Measurements from ENCODE around the gene EPB41L4B.
"Not testable (repeated sequence)": the region's sequence is repeated elsewhere in the genome, so short reads cannot be mapped to it uniquely, and the experiment has no call there.

Gene EPB41L4B

GRCh38 chr9:109301012-109301411 lies 19.8 kb downstream of the EPB41L4B start:
- in situ Hi-C loops (cut with MboI; ENCODE audit: low sequenced_read_pairs): no loop called here

GRCh38 chr9:109299891-109300290 lies 21.0 kb downstream of the EPB41L4B start:
- in situ Hi-C loops (cut with MboI; ENCODE audit: low sequenced_read_pairs): no loop called here

DNA sequence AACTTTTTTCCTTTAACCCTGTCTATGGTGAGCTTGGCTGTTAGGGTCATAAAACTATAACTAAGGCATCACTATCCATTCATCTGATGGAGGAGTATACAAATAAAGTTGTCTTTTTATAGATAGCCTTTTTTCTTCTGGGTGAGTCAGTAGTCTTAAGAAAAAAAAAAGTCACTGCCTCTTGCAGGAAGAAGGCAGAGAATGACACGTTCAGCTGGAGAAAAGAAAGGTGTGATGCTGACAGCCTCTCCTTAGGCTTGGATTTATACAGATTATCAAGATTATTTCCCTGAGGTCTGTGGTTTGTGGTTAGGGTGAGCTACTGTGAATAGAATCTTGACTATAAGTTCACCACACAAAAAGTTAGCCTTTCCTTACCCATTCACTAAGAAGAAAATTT lies 23.0 kb downstream of the EPB41L4B start:
- in situ Hi-C loops (cut with MboI; ENCODE audit: low sequenced_read_pairs): no loop called here

DNA sequence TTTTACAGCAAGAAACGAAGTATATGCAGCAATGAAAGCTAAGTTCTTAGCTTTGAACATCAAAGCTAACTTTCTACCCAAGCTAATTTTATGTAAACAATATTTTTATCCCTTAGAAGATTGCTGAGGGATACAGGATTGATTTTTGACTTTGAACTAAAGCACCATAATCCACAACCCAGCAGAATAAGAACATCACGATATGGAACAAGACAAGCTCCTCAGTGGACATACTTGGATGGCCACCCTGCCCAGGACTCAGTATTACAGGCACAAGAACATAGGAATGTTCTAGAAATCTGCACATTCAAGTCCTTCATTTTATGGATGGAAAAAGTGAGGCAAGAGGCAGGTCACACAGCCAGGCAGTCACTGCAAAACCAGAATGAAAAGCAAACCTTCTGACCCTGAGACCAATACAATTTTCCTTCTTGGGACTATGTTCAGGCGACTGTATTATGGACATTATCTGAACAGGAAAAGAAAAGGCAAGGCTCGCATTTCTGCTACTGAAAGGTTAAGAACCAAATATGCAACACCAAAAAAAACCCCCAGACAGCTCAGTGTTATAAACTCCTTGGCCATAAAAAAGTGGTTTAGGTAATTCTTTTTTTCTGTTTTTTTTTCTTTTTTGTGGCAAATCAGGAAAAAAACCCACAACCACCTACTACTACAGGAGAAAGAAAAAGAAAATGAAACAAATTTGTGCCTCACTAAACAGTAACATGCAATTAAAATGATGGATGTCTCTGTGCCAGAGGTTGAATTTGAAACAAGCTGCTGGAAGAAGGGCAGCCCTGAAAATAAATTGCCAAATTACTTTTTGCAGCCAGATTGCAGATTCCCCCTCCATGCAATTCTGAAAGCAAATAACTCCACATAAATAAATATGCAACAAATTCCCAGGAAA lies 25.4 kb downstream of the EPB41L4B start:
- in situ Hi-C loops (cut with MboI; ENCODE audit: low sequenced_read_pairs): no loop called here

DNA sequence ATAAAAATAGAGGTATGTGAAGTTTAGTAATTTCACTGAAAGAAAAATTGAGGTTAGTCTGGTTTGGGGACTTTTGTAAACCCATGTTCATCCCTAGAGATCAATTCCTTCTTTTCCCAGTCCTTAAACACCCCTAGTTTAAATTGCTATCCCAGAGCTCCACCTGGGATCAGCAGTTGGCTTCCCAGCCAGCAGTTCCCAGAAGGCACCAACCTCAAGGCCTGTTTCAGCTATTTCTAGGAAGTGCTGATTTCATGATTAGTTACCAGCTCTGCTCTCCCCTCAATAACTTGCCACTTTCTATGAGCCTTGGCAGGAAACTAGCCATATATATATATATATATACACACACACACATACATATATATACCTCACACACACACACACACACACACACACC lies 30.5 kb downstream of the EPB41L4B start:
- in situ Hi-C loops (cut with MboI; ENCODE audit: low sequenced_read_pairs): no loop called here

DNA sequence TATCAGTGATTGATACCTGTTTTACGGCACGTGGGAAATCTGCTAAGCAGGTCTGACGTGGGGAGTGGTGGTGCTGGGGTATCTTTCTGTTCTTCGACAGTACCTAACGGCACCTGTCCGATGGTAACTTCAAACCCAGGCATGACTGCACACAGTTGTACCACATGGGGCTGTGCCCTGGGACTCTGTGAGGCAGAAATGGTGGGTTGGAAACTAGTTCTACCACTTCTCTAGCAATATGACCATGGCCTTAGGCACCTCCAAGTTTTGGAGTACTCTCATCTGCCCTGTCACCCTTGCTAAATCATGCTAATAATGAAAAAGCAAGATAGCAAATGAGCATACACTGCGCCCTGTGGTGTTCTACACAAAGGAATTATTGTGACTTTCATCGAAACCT lies 30.9 kb downstream of the EPB41L4B start:
- in situ Hi-C loops (cut with MboI; ENCODE audit: low sequenced_read_pairs): no loop called here

DNA sequence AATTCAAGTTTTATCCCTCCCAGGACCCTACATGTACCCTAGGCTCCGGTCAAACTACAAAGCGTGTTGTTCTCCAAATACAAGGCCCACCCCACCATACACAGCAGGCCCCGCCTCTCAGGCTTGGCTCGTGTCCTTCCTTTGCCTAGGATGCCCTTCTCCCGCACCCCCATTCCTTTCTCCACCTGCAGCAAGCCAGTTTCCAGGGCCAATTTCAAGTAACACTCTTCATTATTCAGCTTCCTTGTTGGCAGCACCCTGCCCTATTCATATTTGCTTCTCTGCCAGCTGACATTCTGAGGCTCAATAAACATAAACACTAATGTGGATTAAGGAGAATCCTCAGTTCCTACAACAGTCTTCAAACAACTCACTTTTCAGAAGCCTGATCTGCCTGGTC lies 31.7 kb downstream of the EPB41L4B start:
- in situ Hi-C loops (cut with MboI; ENCODE audit: low sequenced_read_pairs): no loop called here

DNA sequence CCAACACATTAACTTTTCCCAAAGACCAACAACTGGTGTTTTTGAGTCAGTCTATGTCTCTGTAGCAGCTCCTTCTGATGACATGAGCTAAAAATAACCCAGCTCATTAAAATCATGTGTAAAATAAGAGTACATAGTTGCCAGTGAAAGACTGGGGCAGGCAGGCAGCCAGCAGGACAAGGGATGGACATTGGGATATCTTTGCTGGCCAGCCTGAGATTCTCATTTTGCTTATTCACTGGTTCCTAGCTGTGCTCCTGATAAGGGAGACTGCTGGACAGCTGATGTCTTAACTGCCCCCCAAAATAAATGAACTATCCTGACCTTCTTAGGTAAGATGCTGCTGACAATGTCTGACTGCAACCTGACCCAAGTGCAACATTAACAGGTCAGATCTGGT lies 33.9 kb downstream of the EPB41L4B start:
- in situ Hi-C loops (cut with MboI; ENCODE audit: low sequenced_read_pairs): no loop called here

DNA sequence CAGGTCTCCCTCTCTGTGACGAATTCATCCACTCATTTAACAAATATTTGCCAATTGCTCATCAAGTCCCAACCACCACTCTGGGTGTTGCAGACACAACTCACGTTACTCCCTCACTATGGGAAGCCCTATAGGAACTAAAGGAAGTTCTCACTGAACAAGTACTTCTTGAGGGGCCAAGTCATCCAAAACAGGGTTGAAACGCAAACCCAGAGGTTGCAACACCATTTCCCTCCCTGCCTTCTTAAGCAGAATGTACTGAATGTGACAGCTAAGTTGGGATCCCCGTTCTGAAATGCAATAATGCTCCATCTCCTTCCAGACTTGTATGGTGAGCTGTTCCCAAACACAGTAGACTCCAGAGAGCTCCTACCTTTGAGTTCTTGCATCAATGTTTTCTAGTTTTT lies 34.3 kb downstream of the EPB41L4B start:
- in situ Hi-C loops (cut with MboI; ENCODE audit: low sequenced_read_pairs): no loop called here

- in situ Hi-C loops (cut with MboI; ENCODE audit: low sequenced_read_pairs): not testable (repeated sequence)
Observed at GRCh38 chr9:109283672-109284071, 37.2 kb downstream of the EPB41L4B start.

- in situ Hi-C loops (cut with MboI; ENCODE audit: low sequenced_read_pairs): no loop called here
Observed at GRCh38 chr9:109283012-109283411, 37.8 kb downstream of the EPB41L4B start.

GRCh38 chr9:109282302-109282701 lies 38.6 kb downstream of the EPB41L4B start:
- in situ Hi-C loops (cut with MboI; ENCODE audit: low sequenced_read_pairs): no loop called here

GRCh38 chr9:109281518-109281917 lies 39.3 kb downstream of the EPB41L4B start:
- in situ Hi-C loops (cut with MboI; ENCODE audit: low sequenced_read_pairs): no loop called here

DNA sequence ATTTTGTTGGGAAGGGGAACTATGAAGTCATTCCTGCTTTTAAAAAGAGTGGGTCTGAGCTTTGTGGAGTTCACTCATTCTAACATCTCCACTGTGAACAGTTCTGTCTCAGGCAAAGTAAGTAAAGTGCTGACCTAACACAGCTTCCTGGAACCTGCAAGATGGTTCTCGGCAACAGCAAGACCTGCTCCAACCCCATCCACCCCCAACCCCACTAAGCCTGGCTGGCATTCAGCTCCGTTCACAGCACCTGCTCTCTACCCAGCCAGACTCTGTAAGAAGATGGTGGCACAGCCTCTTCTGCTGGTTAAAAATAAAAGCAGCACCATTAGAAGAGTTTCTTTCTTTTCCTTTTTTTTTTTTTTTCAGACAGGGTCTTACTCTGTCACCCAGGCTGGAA lies 42.0 kb downstream of the EPB41L4B start:
- in situ Hi-C loops (cut with MboI; ENCODE audit: low sequenced_read_pairs): no loop called here

GRCh38 chr9:109278216-109278615 lies 42.6 kb downstream of the EPB41L4B start:
- in situ Hi-C loops (cut with MboI; ENCODE audit: low sequenced_read_pairs): no loop called here

DNA sequence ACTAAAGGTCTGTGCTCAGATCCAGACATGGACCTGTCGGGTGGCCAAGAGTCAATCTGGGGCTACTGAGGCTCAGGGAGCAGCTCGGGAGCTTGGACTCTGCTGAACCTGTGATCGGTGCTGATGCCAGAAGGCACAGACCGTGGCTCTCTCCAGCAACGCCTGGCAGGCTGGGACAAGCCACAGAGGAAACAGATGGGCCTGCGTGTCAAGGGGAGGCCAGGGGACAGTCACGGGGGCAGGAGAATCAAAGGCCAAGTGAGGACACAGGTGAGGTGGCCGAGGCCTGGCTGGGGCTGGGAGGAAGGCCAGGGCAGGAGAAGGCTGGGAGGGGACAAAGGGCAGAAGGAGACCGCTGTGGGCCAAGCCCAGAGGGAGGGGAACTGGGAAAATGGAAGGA lies 43.4 kb downstream of the EPB41L4B start:
- in situ Hi-C loops (cut with MboI; ENCODE audit: low sequenced_read_pairs): no loop called here

GRCh38 chr9:109276469-109277440 lies 44.1 kb downstream of the EPB41L4B start:
- in situ Hi-C loops (cut with MboI; ENCODE audit: low sequenced_read_pairs): no loop called here

GRCh38 chr9:109274884-109275730 lies 45.8 kb downstream of the EPB41L4B start:
- in situ Hi-C loops (cut with MboI; ENCODE audit: low sequenced_read_pairs): no loop called here

DNA sequence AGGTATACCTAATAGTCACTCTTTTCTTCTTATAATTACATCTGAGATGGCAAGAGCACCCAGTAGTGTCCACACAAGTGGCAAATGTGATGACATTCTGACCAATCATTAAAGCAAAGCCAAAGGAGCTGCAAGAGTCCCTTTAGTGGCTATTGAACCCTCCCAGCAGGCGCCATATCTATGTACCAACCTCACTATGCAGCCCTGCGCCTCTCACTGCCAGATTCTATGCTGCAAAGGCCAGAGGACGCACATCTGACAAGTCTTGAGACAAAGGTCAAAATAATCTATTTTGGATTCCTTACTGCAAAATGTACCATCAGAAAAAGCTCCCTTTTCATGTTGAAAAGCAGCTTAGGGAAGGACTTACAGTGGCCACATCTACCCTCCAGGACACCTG lies 47.0 kb downstream of the EPB41L4B start:
- in situ Hi-C loops (cut with MboI; ENCODE audit: low sequenced_read_pairs): no loop called here

GRCh38 chr9:109272745-109273144 lies 48.1 kb downstream of the EPB41L4B start:
- in situ Hi-C loops (cut with MboI; ENCODE audit: low sequenced_read_pairs): no loop called here

DNA sequence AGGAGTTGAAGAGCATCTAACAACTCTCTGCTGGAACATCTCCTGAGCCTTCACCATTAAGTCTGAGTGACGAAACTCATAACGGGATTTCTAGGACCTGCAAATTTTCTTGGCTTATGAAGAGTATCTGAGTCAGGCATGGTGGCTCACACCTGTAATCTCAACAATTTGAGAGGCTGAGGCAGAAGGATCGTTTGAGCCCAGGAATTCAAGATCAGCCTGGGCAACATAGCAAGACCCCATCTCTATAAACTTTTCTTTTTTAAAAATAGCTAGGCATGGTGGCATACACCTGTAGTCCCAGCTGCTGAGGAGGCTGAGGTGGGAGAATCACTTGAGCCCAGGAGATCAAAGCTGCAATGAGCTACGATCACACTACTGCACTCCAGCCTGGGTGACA lies 48.8 kb downstream of the EPB41L4B start:
- in situ Hi-C loops (cut with MboI; ENCODE audit: low sequenced_read_pairs): no loop called here
